Measurements from ENCODE around the gene SLC15A1. TPM values are rescaled to one million over a fixed set of nuclear protein-coding genes. Genes with fewer than 3 reads are reported as not detected.

SLC15A1 gene
- polyA plus RNA-seq, 2 of the 4 experiments (the other 2 are of a cell fraction), result 0.04 to 0.09 TPM

DNA sequence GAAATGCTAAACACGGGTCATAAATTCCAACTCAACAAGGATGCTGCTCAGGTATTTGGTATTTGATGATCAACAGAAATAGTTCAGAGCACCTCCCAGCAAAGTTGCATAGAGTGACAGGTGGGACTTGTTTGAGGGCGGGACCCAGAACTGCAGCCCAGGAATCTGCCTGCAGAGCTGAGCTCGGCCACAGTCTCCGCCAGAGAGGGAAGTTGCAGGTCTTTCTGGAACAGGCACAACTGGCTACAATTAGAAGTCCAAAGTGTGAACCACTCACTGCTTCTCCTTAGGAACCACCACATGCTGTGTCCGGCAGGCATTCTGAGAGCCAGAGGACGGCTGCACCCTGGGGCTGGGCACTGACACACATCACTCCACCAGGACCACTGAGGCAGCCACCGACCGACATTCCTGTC lies 1.1 kb downstream of the SLC15A1 start:
- FAIRE-seq, result no peak
- ATAC-seq, result peak; percentile 60 to 77; a peak in 4 of 6 replicates
- 80% methylated on average over 7 of the region's 8 CpGs for WGBS (ENCODE audit: missing lambda C conversion rate)
- POLR2A ChIA-PET, result no interaction called here
- CTCF ChIA-PET, result no interaction called here
- Histone ChIP-seq H3K4me2 (no peak overlapping the region), H3K9me3 (0 out of 3 replicates have a peak, but pooled peaks cover 6% of the 10 kb centered on the region), H3K4me1 (peaks cover 10% of the 10 kb centered on the region), H3K4me3 (no peak overlapping the region), H3K27ac (no peak overlapping the region)
- TF ChIP-seq KDM1A (IDR thresholded peaks at IDR 0.05; ENCODE audit: low read depth) (no peak), FOSL2 (IDR thresholded peaks at IDR 0.05) (no peak), FOSL2 (CRISPR knock-in tag; IDR thresholded peaks at IDR 0.05) (no peak)
- peak in 1 of 2 experiments; percentile 9 for DNase-seq (ENCODE audit: low read depth in 1 of 2, low spot score in 1 of 2)

- 80% methylated on average over 3 of the region's 3 CpGs for WGBS (ENCODE audit: missing lambda C conversion rate)
- CTCF ChIA-PET, result interaction anchor here (0.6 kb wide), 1 partner anchor 50 kb away, joined by 3 read pairs; no protein-coding TSS in a partner anchor
- no peak for FAIRE-seq
These were observed 3.0 kb downstream of the SLC15A1 start for GRCh38 chr13:98749501-98749900.

DNA sequence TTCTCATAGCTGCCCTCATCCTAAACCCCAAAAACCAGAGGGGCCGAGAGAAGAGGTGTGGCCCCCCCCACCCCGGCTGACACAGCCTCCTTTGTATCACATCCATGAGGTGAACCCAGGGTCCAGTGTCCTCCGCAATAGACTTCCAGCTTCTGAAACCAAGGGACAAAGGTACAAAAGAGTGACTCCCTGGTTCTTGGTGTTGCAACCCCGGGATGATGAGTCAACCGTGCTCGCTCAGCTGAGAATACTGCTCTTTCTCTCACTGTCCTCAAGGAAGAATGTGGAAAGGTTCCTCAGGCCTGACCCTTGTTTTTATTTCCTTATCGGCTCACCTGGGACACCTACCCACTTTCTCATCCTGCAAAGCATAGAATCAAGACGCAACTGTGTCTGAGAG lies 5.5 kb downstream of the SLC15A1 start:
- ChIA-PET CTCF (interaction anchor here (0.9 kb wide), 1 partner anchor 93 kb away, joined by 3 read pairs; no protein-coding TSS in a partner anchor), POLR2A (no interaction called here)
- peak in 1 of 2 experiments; percentile 37 for DNase-seq (ENCODE audit: low read depth in 1 of 2, low spot score in 1 of 2)
- Histone ChIP-seq H3K9me3 (no peaks in the 10 kb centered on the region), H3K27ac (peak overlapping the region; percentile 41 to 50; a peak in 2 of 6 replicates), H3K4me2 (peak overlapping the region; percentile 41; the same call in 1 of the 3 replicates), H3K4me1 (peaks cover 10% of the 10 kb centered on the region), H3K4me3 (no peak overlapping the region)
- FAIRE-seq, result no peak
- ATAC-seq, result peak; percentile 58 to 66; a peak in 3 of 6 replicates
- TF ChIP-seq CEBPB (IDR thresholded peaks at IDR 0.05) (peak; percentile 29 to 36; a peak in 1 of 4 replicates), HMGXB4 (CRISPR knock-in tag; IDR thresholded peaks at IDR 0.05; ENCODE audit: borderline replicate concordance) (no peak)
- WGBS (ENCODE audit: missing lambda C conversion rate), result 50% methylated on average over 6 of the region's 8 CpGs

More at GRCh38 chr13:98749501-98749900, 3.0 kb downstream of the SLC15A1 start:
- POLR2A ChIA-PET, result no interaction called here
- Histone ChIP-seq H3K9me3 (0 out of 3 replicates have a peak, but pooled peaks cover 6% of the 10 kb centered on the region), H3K4me2 (no peak overlapping the region), H3K4me3 (no peak overlapping the region), H3K27ac (no peak overlapping the region), H3K4me1 (peaks cover 10% of the 10 kb centered on the region)
- no peak for TF ChIP-seq CHD2 (IDR thresholded peaks at IDR 0.05; ENCODE audit: low read length, partially characterized antibody)
- TF ChIP-seq FOSB (CRISPR knock-in tag; IDR thresholded peaks at IDR 0.05), result no peak
- no peak for TF ChIP-seq NPAS2 (CRISPR knock-in tag; IDR thresholded peaks at IDR 0.05; ENCODE audit: borderline replicate concordance)
- no peak for TF ChIP-seq SREBF2 (IDR thresholded peaks at IDR 0.05)
- no peak for TF ChIP-seq HEYL (CRISPR knock-in tag; IDR thresholded peaks at IDR 0.05)
- TF ChIP-seq HOXB5 (CRISPR knock-in tag; IDR thresholded peaks at IDR 0.05), result no peak
- TF ChIP-seq BHLHE40 (IDR thresholded peaks at IDR 0.05; ENCODE audit: low read depth, low read length), result no peak
- TF ChIP-seq, protein P1, sequence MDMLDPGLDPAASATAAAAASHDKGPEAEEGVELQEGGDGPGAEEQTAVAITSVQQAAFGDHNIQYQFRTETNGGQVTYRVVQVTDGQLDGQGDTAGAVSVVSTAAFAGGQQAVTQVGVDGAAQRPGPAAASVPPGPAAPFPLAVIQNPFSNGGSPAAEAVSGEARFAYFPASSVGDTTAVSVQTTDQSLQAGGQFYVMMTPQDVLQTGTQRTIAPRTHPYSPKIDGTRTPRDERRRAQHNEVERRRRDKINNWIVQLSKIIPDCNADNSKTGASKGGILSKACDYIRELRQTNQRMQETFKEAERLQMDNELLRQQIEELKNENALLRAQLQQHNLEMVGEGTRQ (IDR thresholded peaks at IDR 0.05), result no peak
- TF ChIP-seq EHMT2 (IDR thresholded peaks at IDR 0.05; ENCODE audit: low read depth), result no peak
- TF ChIP-seq E2F6 (IDR thresholded peaks at IDR 0.05; ENCODE audit: borderline replicate concordance, low read depth), result no peak
- no peak for TF ChIP-seq RARB (CRISPR knock-in tag; IDR thresholded peaks at IDR 0.05)
- no peak for TF ChIP-seq CHD4 (IDR thresholded peaks at IDR 0.05; ENCODE audit: borderline replicate concordance)
- no peak for ATAC-seq
- no peak for DNase-seq (ENCODE audit: low read depth in 1 of 2, low spot score in 1 of 2)

- no peak overlapping the region for H3K4me2 ChIP-seq
- WGBS (ENCODE audit: missing lambda C conversion rate), result 54% methylated on average over 2 of the region's 2 CpGs
- POLR2A ChIA-PET, result no interaction called here
- FAIRE-seq, result no peak
- H3K27ac ChIP-seq, result no peak overlapping the region
- no peak for DNase-seq (ENCODE audit: low read depth in 1 of 2, low spot score in 1 of 2)
- H3K4me3 ChIP-seq, result no peak overlapping the region
- ATAC-seq, result no peak
- CTCF ChIA-PET, result interaction anchor here (0.7 kb wide), 1 partner anchor 1477 kb away, joined by 3 read pairs; no protein-coding TSS in a partner anchor
- no peaks in the 10 kb centered on the region for H3K9me3 ChIP-seq
- H3K4me1 ChIP-seq, result peaks cover 10% of the 10 kb centered on the region
- TF ChIP-seq CHD4 (IDR thresholded peaks at IDR 0.05; ENCODE audit: borderline replicate concordance) (no peak), CTCF (IDR thresholded peaks at IDR 0.05) (no peak), E2F6 (IDR thresholded peaks at IDR 0.05; ENCODE audit: borderline replicate concordance, low read depth) (no peak), HOXA7 (CRISPR knock-in tag; IDR thresholded peaks at IDR 0.05) (no peak)
- TF ChIP-seq, protein P2, sequence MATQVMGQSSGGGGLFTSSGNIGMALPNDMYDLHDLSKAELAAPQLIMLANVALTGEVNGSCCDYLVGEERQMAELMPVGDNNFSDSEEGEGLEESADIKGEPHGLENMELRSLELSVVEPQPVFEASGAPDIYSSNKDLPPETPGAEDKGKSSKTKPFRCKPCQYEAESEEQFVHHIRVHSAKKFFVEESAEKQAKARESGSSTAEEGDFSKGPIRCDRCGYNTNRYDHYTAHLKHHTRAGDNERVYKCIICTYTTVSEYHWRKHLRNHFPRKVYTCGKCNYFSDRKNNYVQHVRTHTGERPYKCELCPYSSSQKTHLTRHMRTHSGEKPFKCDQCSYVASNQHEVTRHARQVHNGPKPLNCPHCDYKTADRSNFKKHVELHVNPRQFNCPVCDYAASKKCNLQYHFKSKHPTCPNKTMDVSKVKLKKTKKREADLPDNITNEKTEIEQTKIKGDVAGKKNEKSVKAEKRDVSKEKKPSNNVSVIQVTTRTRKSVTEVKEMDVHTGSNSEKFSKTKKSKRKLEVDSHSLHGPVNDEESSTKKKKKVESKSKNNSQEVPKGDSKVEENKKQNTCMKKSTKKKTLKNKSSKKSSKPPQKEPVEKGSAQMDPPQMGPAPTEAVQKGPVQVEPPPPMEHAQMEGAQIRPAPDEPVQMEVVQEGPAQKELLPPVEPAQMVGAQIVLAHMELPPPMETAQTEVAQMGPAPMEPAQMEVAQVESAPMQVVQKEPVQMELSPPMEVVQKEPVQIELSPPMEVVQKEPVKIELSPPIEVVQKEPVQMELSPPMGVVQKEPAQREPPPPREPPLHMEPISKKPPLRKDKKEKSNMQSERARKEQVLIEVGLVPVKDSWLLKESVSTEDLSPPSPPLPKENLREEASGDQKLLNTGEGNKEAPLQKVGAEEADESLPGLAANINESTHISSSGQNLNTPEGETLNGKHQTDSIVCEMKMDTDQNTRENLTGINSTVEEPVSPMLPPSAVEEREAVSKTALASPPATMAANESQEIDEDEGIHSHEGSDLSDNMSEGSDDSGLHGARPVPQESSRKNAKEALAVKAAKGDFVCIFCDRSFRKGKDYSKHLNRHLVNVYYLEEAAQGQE (IDR thresholded peaks at IDR 0.05), result no peak
These were observed 9.1 kb downstream of the SLC15A1 start for GRCh38 chr13:98743377-98743776.

All from A549 (cell line).